HepG2 (cell line): ENCODE measurements around the gene VWA3A. TPM values are rescaled to one million over a fixed set of nuclear protein-coding genes. Genes with fewer than 3 reads are reported as not detected.
A peak's percentile ranks its signal among the peaks of the same experiment; 100 is the strongest.

Source experiments
- CCDC6 ChIP-seq: sonication (generic); formaldehyde crosslinking; IDR thresholded peaks from 2 replicates; pipeline ENCODE4 v1.8.1; 2022; ENCODE audit warnings: mild to moderate bottlenecking, missing genetic modification reagents, moderate library complexity
- CREM ChIP-seq, 2 experiments: sonication (generic) in 1 of 2; formaldehyde crosslinking in 1 of 2; IDR thresholded peaks; 2 replicates each; pipeline versions ENCODE4 v1.4.0 to v1.6.1; 2016 to 2020; ENCODE audit warnings: antibody characterized with exemption in 1 of 2, mild to moderate bottlenecking in 1 of 2, missing genetic modification reagents in 1 of 2
- DBP ChIP-seq: sonication (generic); formaldehyde crosslinking; IDR thresholded peaks from 2 replicates; pipeline ENCODE4 v1.4.0; 2020; ENCODE audit warnings: missing genetic modification reagents; ENCODE audit errors: not compliant biosample characterization
- ESRRA ChIP-seq: sonication (generic); formaldehyde crosslinking; IDR thresholded peaks from 2 replicates; pipeline ENCODE4 v1.5.1; 2020; ENCODE audit warnings: mild to moderate bottlenecking, low read depth, missing genetic modification reagents
- HMGXB4 ChIP-seq, 2 experiments: sonication (generic) in 1 of 2; formaldehyde crosslinking in 1 of 2; IDR thresholded peaks; 2 replicates each; pipeline versions ENCODE4 v1.4.0 to v1.6.1; 2018 to 2020; ENCODE audit warnings: missing genetic modification reagents in 2 of 2, borderline replicate concordance in 1 of 2, low read depth in 1 of 2, mild to moderate bottlenecking in 1 of 2, missing biosample characterization in 1 of 2
- HNRNPH1 ChIP-seq: fragments of 200-400 bp; formaldehyde crosslinking; optimal IDR thresholded peaks from 2 replicates; pipeline ENCODE3; 2017; ENCODE audit warnings: mild to moderate bottlenecking, low read depth, low read length
- HOMEZ ChIP-seq: IDR thresholded peaks from 2 replicates; pipeline ENCODE4 v1.6.1; 2016; ENCODE audit warnings: low read depth
- IRF2 ChIP-seq: IDR thresholded peaks from 2 replicates; pipeline ENCODE4 v1.6.1; 2018; ENCODE audit warnings: missing genetic modification reagents, missing compliant biosample characterization
- KDM5A ChIP-seq: fragments of 200-600 bp; sonication (generic); IDR thresholded peaks from 2 replicates; pipeline ENCODE4 v1.7.0; 2018; ENCODE audit warnings: antibody characterized with exemption, mild to moderate bottlenecking, low read length, borderline replicate concordance
- MBD4 ChIP-seq: IDR thresholded peaks from 2 replicates; pipeline ENCODE4 v1.6.1; 2012; ENCODE audit warnings: low read length, inconsistent platforms, borderline replicate concordance
- NFIC ChIP-seq: IDR thresholded peaks from 2 replicates; pipeline ENCODE4 v1.6.1; 2012; ENCODE audit warnings: mild to moderate bottlenecking, low read length, inconsistent platforms
- PATZ1 ChIP-seq: sonication (generic); formaldehyde crosslinking; IDR thresholded peaks from 2 replicates; pipeline ENCODE4 v1.4.0; 2020; ENCODE audit warnings: missing genetic modification reagents
- PLSCR1 ChIP-seq: sonication (generic); formaldehyde crosslinking; IDR thresholded peaks from 2 replicates; pipeline ENCODE4 v1.5.0; 2020; ENCODE audit warnings: missing genetic modification reagents, mild to moderate bottlenecking, borderline replicate concordance
- SMAD3 ChIP-seq: sonication (generic); formaldehyde crosslinking; IDR thresholded peaks from 2 replicates; pipeline ENCODE4 v1.4.0; 2020; ENCODE audit warnings: missing genetic modification reagents
- SMC3 ChIP-seq: IDR thresholded peaks from 2 replicates; pipeline ENCODE4 v1.6.1; 2011; ENCODE audit warnings: low read length, improper control_type of control experiment
- SRY ChIP-seq: sonication (generic); formaldehyde crosslinking; IDR thresholded peaks from 2 replicates; pipeline ENCODE4 v1.8.0; 2022; ENCODE audit warnings: mild to moderate bottlenecking, missing genetic modification reagents
- TCF7 ChIP-seq: sonication (generic); IDR thresholded peaks from 2 replicates; pipeline ENCODE4 v1.6.1; 2016; ENCODE audit warnings: antibody characterized with exemption, low read depth
- TP53 ChIP-seq: sonication (generic); formaldehyde crosslinking; conservative IDR thresholded peaks from 2 replicates; pipeline ENCODE4 v1.4.0; 2020; ENCODE audit warnings: missing genetic modification reagents
- ZFX ChIP-seq: sonication (generic); formaldehyde crosslinking; IDR thresholded peaks from 2 replicates; pipeline ENCODE4 v1.4.0; 2020; ENCODE audit warnings: mild to moderate bottlenecking, low read depth, missing genetic modification reagents, moderate library complexity
- ZNF263 ChIP-seq: sonication (generic); formaldehyde crosslinking; IDR thresholded peaks from 2 replicates; pipeline ENCODE4 v1.4.0; 2020; ENCODE audit warnings: missing genetic modification reagents
- ZNF501 ChIP-seq: sonication (generic); formaldehyde crosslinking; IDR thresholded peaks from 2 replicates; pipeline ENCODE4 v1.5.1; 2020; ENCODE audit warnings: mild to moderate bottlenecking, moderate library complexity, missing genetic modification reagents
- ZNF572 ChIP-seq: sonication (generic); formaldehyde crosslinking; IDR thresholded peaks from 2 replicates; pipeline ENCODE4 v1.5.1; 2020; ENCODE audit warnings: mild to moderate bottlenecking, missing genetic modification reagents
- ZNF704 ChIP-seq: sonication (generic); formaldehyde crosslinking; IDR thresholded peaks from 2 replicates; pipeline ENCODE4 v1.8.1; 2023; ENCODE audit warnings: mild to moderate bottlenecking, inconsistent platforms, moderate library complexity, missing genetic modification reagents, borderline replicate concordance
- polyA plus RNA-seq, 8 experiments: library from polyadenylated mRNA; depleted of rRNA in 3 of 8; stranded (reverse) in 7 of 8; unstranded in 1 of 8; fragments of >200 nt; fragmentation: Illumina TruSeq in 4 of 8; extraction: Trizol in 4 of 8; gene quantifications; 2 replicates each; pipeline versions ENCODE4 v1.2.1 to v1.2.3, GENCODE V29; 2011 to 2016; ENCODE audit warnings: low read depth in 4 of 8, missing spikeins in 1 of 8, mixed read lengths in 1 of 8; ENCODE audit not compliant: insufficient read depth in 1 of 8
- total RNA-seq, 5 experiments: library from RNA; depleted of rRNA; stranded (reverse); fragments of >200 nt; fragmentation: Illumina TruSeq; extraction: Trizol; gene quantifications; 2 replicates each; pipeline ENCODE4 v1.2.3, GENCODE V29; 2016; ENCODE audit warnings: low read depth in 1 of 5

VWA3A gene
- total and polyA plus RNA-seq, 2 of the 13 experiments (the other 11 are each of a cell fraction or from before 2014, with no cell fraction given), result 0.03 to 0.07 TPM

GRCh38 chr16:22186517-22186916, 94.2 kb downstream of the VWA3A start (continued):
- TF ChIP-seq PLSCR1 (CRISPR knock-in tag), result no peak
- TF ChIP-seq TCF7, result no peak
- TF ChIP-seq ESRRA (CRISPR knock-in tag), result peak; percentile 31; the same call in 1 of the 2 replicates
- no peak for TF ChIP-seq NFIC
- no peak for TF ChIP-seq DBP
- TF ChIP-seq SMC3, result peak; percentile 26; the same call in 1 of the 2 replicates
- no peak for TF ChIP-seq CREM (IDR thresholded peaks at IDR 0.05)
- TF ChIP-seq CREM (CRISPR knock-in tag; IDR thresholded peaks at IDR 0.05), result no peak
- 0 out of 2 replicates have a peak, but pooled peaks have one; percentile 13 for TF ChIP-seq ZFX (CRISPR knock-in tag)
- TF ChIP-seq ZNF704 (CRISPR knock-in tag), result no peak
- no peak for TF ChIP-seq ZNF501 (CRISPR knock-in tag)
- no peak for TF ChIP-seq SMAD3 (CRISPR knock-in tag)
- no peak for TF ChIP-seq ZNF263 (CRISPR knock-in tag)
- TF ChIP-seq TP53 (CRISPR knock-in tag), result no peak
- no peak for TF ChIP-seq SRY (CRISPR knock-in tag)
- TF ChIP-seq MBD4, result no peak
- TF ChIP-seq PATZ1 (CRISPR knock-in tag), result peak; percentile 60; the same call in 1 of the 2 replicates
- TF ChIP-seq CCDC6 (CRISPR knock-in tag), result no peak
- TF ChIP-seq HMGXB4 (CRISPR knock-in tag; IDR thresholded peaks at IDR 0.05; ENCODE audit: borderline replicate concordance in 1 of 2, low read depth in 1 of 2), result 0 out of 4 replicates have a peak, but pooled peaks of 1 of the 2 experiments have one; percentile 64
- no peak for TF ChIP-seq IRF2 (CRISPR knock-in tag)
- TF ChIP-seq ZNF572, result no peak
- TF ChIP-seq KDM5A, result no peak
- no peak for TF ChIP-seq HOMEZ (CRISPR knock-in tag)
- no peak for TF ChIP-seq HNRNPH1
